Right lobe of liver (tissue), 4 donors: Measurements from ENCODE around the gene EXD3.

Experiments used
- CTCF ChIP-seq, 4 donors: fragments of 200-600 bp in 3 of 4; fragments of 450-650 bp in 1 of 4; IDR thresholded peaks; one replicate each; pipeline versions ENCODE4 v1.5.1 to v1.8.0; 2016 to 2022; ENCODE audit warnings: antibody characterized with exemption in 4 of 4, mild to moderate bottlenecking in 2 of 4
- POLR2A ChIP-seq: fragments of 450-650 bp; IDR thresholded peaks from one replicate; pipeline ENCODE4 v1.6.1; 2017; ENCODE audit warnings: antibody characterized with exemption, mild to moderate bottlenecking
- donor health status: DM: no; HTN: no; CAD: no.
- donor health status: DM: no; HTN: no; CAD: no.
- donor health status: DM: no; HTN: yes; CAD: no.

GRCh38 chr9:137409515-137409914 is 13.4 kb downstream of the EXD3 start:
- TF ChIP-seq CTCF (IDR thresholded peaks at IDR 0.05) (no peak), POLR2A (no peak)
